ENCODE data around the gene IL22RA2. TPM values are rescaled to one million over a fixed set of nuclear protein-coding genes. Genes with fewer than 3 reads are reported as not detected.

Gene IL22RA2
- polyA plus RNA-seq, 1 of the 3 experiments (the other 2 are of a cell fraction): not detected

GRCh38 chr6:137206577-137206976, 33.1 kb upstream of the IL22RA2 start:
- Histone ChIP-seq H3K27ac (ENCODE audit: low read depth in 2 of 2, low read length in 1 of 2) (no peak overlapping the region), H2AFZ (ENCODE audit: low read depth) (no peak overlapping the region), H3K4me2 (no peak overlapping the region), H3K4me3 (ENCODE audit: low read depth in 2 of 2, low read length in 1 of 2) (no peak overlapping the region), H3K79me2 (ENCODE audit: insufficient read depth) (peaks cover 26% of the 10 kb centered on the region), H3K36me3 (replicated peaks in 1 of 2; ENCODE audit: control insufficient read depth in 1 of 2, insufficient read depth in 2 of 2, low read length in 1 of 2) (peaks cover 17 to 51% of the 10 kb centered on the region in 2 experiments), H3K9me3 (no peaks in the 10 kb centered on the region), H3F3A (replicated peaks; ENCODE audit: insufficient read depth) (peaks cover 4% of the 10 kb centered on the region), H3K4me1 (ENCODE audit: control insufficient read depth in 1 of 2, insufficient read depth in 2 of 2, low read depth in 1 of 2, low read length in 1 of 2) (no peaks in the 10 kb centered on the region), H4K20me1 (ENCODE audit: insufficient read depth) (no peaks in the 10 kb centered on the region), H3K9ac (no peak overlapping the region), H3K27me3 (ENCODE audit: insufficient read depth) (no peaks in the 10 kb centered on the region), H3K9me2 (no peaks in the 10 kb centered on the region)
- ChIA-PET CTCF (interaction anchor here (1.5 kb wide), 1 partner anchor 112 kb away, joined by 3 read pairs; no protein-coding TSS in a partner anchor), POLR2A (no interaction called here)
- 100% methylated on average over 1 of the region's 1 CpG for WGBS (ENCODE audit: low lambda C conversion rate)
- TF ChIP-seq YY1 (IDR thresholded peaks at IDR 0.05; ENCODE audit: low read depth) (no peak), REST (IDR thresholded peaks at IDR 0.05; ENCODE audit: low read depth, low read length) (no peak), POLR2AphosphoS5 (IDR thresholded peaks at IDR 0.05; ENCODE audit: low read depth, low read length) (no peak), EP300 (IDR thresholded peaks at IDR 0.05; ENCODE audit: borderline replicate concordance in 1 of 2, low read depth in 1 of 2, low read length in 1 of 2) (no peak), MXI1 (IDR thresholded peaks at IDR 0.05; ENCODE audit: low read depth, low read length) (no peak), EZH2phosphoT487 (IDR thresholded peaks at IDR 0.05; ENCODE audit: borderline replicate concordance, low read depth) (no peak), FOSL2 (IDR thresholded peaks at IDR 0.05; ENCODE audit: borderline replicate concordance, low read depth) (no peak)
- DNase-seq: no peak

GRCh38 chr6:137203256-137203655, 29.8 kb upstream of the IL22RA2 start:
- Histone ChIP-seq H4K20me1 (ENCODE audit: insufficient read depth) (no peaks in the 10 kb centered on the region), H3K9ac (no peak overlapping the region), H3K4me3 (ENCODE audit: low read depth in 2 of 2, low read length in 1 of 2) (no peak overlapping the region), H3K9me3 (no peaks in the 10 kb centered on the region), H2AFZ (ENCODE audit: low read depth) (no peak overlapping the region), H3K27me3 (ENCODE audit: insufficient read depth) (no peaks in the 10 kb centered on the region), H3K9me2 (no peaks in the 10 kb centered on the region), H3K79me2 (ENCODE audit: insufficient read depth) (peaks cover 10% of the 10 kb centered on the region; the same call in 1 of the 2 replicates), H3F3A (replicated peaks; ENCODE audit: insufficient read depth) (peaks cover 4% of the 10 kb centered on the region), H3K36me3 (replicated peaks in 1 of 2; ENCODE audit: control insufficient read depth in 1 of 2, insufficient read depth in 2 of 2, low read length in 1 of 2) (peaks cover 38 to 71% of the 10 kb centered on the region in 2 experiments), H3K27ac (ENCODE audit: low read depth in 2 of 2, low read length in 1 of 2) (no peak overlapping the region), H3K4me1 (ENCODE audit: control insufficient read depth in 1 of 2, insufficient read depth in 2 of 2, low read depth in 1 of 2, low read length in 1 of 2) (no peaks in the 10 kb centered on the region), H3K4me2 (no peak overlapping the region)
- ChIA-PET POLR2A (no interaction called here), CTCF (interaction anchor here (0.6 kb wide), 1 partner anchor 144 kb away, joined by 3 read pairs; no protein-coding TSS in a partner anchor)
- no peak for DNase-seq
- TF ChIP-seq MAX (IDR thresholded peaks at IDR 0.05; ENCODE audit: low read depth) (no peak), JUND (IDR thresholded peaks at IDR 0.05) (no peak), REST (IDR thresholded peaks at IDR 0.05; ENCODE audit: low read depth, low read length) (no peak), FOXJ3 (CRISPR knock-in tag; IDR thresholded peaks at IDR 0.05) (no peak), RCOR1 (IDR thresholded peaks at IDR 0.05; ENCODE audit: low read length) (no peak)
- WGBS (ENCODE audit: low lambda C conversion rate): 96% methylated on average over 2 of the region's 2 CpGs
